ENCODE measurements around the gene RIPK3.

Gene RIPK3

GRCh38 chr14:24291446-24292117 lies 48.2 kb downstream of the RIPK3 start:
- TF ChIP-seq CTCF (conservative IDR thresholded peaks at IDR 0.05; ENCODE audit: low read depth, low read length), result no peak
- no peak overlapping the region for H3K4me3 ChIP-seq (ENCODE audit: low read length)
- DNase-seq (ENCODE audit: low read depth), result no peak

GRCh38 chr14:24290746-24291145 lies 49.0 kb downstream of the RIPK3 start:
- no peak overlapping the region for H3K4me3 ChIP-seq (ENCODE audit: low read length)
- TF ChIP-seq CTCF (conservative IDR thresholded peaks at IDR 0.05; ENCODE audit: low read depth, low read length), result no peak
- no peak for DNase-seq (ENCODE audit: low read depth)

- no peak overlapping the region for H3K4me3 ChIP-seq (ENCODE audit: low read length)
- no peak for TF ChIP-seq CTCF (conservative IDR thresholded peaks at IDR 0.05; ENCODE audit: low read depth, low read length)
- DNase-seq (ENCODE audit: low read depth), result no peak
Observed at GRCh38 chr14:24289649-24290280, 50.0 kb downstream of the RIPK3 start.

GRCh38 chr14:24286996-24287395 lies 52.8 kb downstream of the RIPK3 start:
- DNase-seq (ENCODE audit: low read depth), result no peak
- TF ChIP-seq CTCF (conservative IDR thresholded peaks at IDR 0.05; ENCODE audit: low read depth, low read length), result no peak
- H3K4me3 ChIP-seq (ENCODE audit: low read length), result no peak overlapping the region
